H1 (cell line): ENCODE measurements around the gene DUS1L. TPM values are rescaled to one million over a fixed set of nuclear protein-coding genes. Genes with fewer than 3 reads are reported as not detected.

ENCODE experiments used
- CTCF ChIA-PET: fragments of 300-600 bp; sonication (Branson Sonifier 250); formaldehyde crosslinking; loops from one replicate; lab custom pipeline; 2021; ENCODE audit not compliant: partially characterized antibody; lab: Charles Lee
- POLR2A ChIA-PET: fragments of 300-600 bp; sonication (Branson Sonifier 250); formaldehyde crosslinking; loops from one replicate; lab custom pipeline; 2021; ENCODE audit warnings: inconsistent platforms; ENCODE audit not compliant: partially characterized antibody; lab: Charles Lee
- DNase-seq, 2 experiments: peaks; one replicate each; pipeline versions ENCODE4 v3.0.0 to v3.0.0-alpha.2; 2010 to 2022; ENCODE audit warnings: low spot score in 2 of 2, low read depth in 1 of 2, mixed read lengths in 1 of 2
- FAIRE-seq: peaks from 2 replicates; lab custom pipeline; 2011; peaks lifted over from hg19 to GRCh38; lab: Jason Lieb, UNC
- H2AFZ ChIP-seq: 2 replicates; pipeline ENCODE4 v1.8.1; 2012; ENCODE audit warnings: low read length, inconsistent platforms
- H2AK5ac ChIP-seq: 2 replicates; pipeline ENCODE4 v1.6.1; 2013; ENCODE audit warnings: low read depth, low read length
- H2BK120ac ChIP-seq: replicated peaks from 2 replicates; pipeline ENCODE3; 2013; ENCODE audit warnings: low read depth, low read length, inconsistent platforms
- H2BK12ac ChIP-seq: 2 replicates; pipeline ENCODE4 v1.6.1; 2013; ENCODE audit warnings: low read depth, low read length
- H2BK15ac ChIP-seq: 2 replicates; pipeline ENCODE4 v1.6.1; 2013; ENCODE audit warnings: low read length
- H2BK20ac ChIP-seq: 2 replicates; pipeline ENCODE4 v1.6.1; 2013; ENCODE audit warnings: low read length
- H2BK5ac ChIP-seq: 2 replicates; pipeline ENCODE4 v1.6.1; 2013; ENCODE audit warnings: low read depth, low read length
- H3K14ac ChIP-seq: 2 replicates; pipeline ENCODE4 v1.6.1; 2013; ENCODE audit warnings: inconsistent platforms; ENCODE audit not compliant: insufficient read length
- H3K18ac ChIP-seq: 2 replicates; pipeline ENCODE4 v1.6.1; 2013; ENCODE audit warnings: low read length; ENCODE audit errors: extremely low read depth
- H3K23ac ChIP-seq: 2 replicates; pipeline ENCODE4 v1.6.1; 2013; ENCODE audit warnings: inconsistent platforms; ENCODE audit not compliant: insufficient read length
- H3K23me2 ChIP-seq: 2 replicates; pipeline ENCODE4 v1.6.1; 2013; ENCODE audit warnings: low read depth, low read length
- H3K27ac ChIP-seq: 2 replicates; pipeline ENCODE4 v1.6.1; 2011; ENCODE audit warnings: low read depth, low read length, inconsistent platforms
- H3K27me3 ChIP-seq, 4 experiments: replicated peaks in 1 of 4; 1 replicate in 1 of 4; 2 replicates in 3 of 4; pipeline versions ENCODE4 v1.6.1 to v1.8.1; 2011 to 2013; ENCODE audit warnings: low read length in 3 of 4, mild to moderate bottlenecking in 3 of 4, inconsistent platforms in 2 of 4, mixed read lengths in 2 of 4, moderate library complexity in 1 of 4; ENCODE audit not compliant: control insufficient read depth in 3 of 4, insufficient read depth in 3 of 4; ENCODE audit errors: extremely low read depth in 1 of 4
- H3K36me3 ChIP-seq, 4 experiments: 2 replicates each; pipeline versions ENCODE4 v1.6.1 to v1.8.1; 2011 to 2013; ENCODE audit warnings: mild to moderate bottlenecking in 4 of 4, low read length in 3 of 4, moderate library complexity in 2 of 4, control low read depth in 1 of 4, inconsistent platforms in 1 of 4; ENCODE audit not compliant: insufficient read depth in 4 of 4, control insufficient read depth in 2 of 4
- H3K4ac ChIP-seq: replicated peaks from 2 replicates; pipeline ENCODE3; 2013; ENCODE audit warnings: low read length, low read depth, mixed read lengths, inconsistent platforms; ENCODE audit not compliant: insufficient read length
- H3K4me1 ChIP-seq, 4 experiments: replicated peaks in 1 of 4; 1 replicate in 1 of 4; 2 replicates in 3 of 4; pipeline versions ENCODE4 v1.6.1 to v1.8.1; 2011 to 2013; ENCODE audit warnings: low read length in 3 of 4, inconsistent platforms in 2 of 4, mixed read lengths in 1 of 4; ENCODE audit not compliant: insufficient read depth in 4 of 4, control insufficient read depth in 3 of 4
- H3K4me2 ChIP-seq, 2 experiments: 2 replicates each; pipeline versions ENCODE4 v1.6.1 to v1.8.1; 2011 to 2013; ENCODE audit warnings: low read depth in 2 of 2, low read length in 2 of 2, control low read depth in 1 of 2, inconsistent platforms in 1 of 2, mild to moderate bottlenecking in 1 of 2; ENCODE audit not compliant: insufficient read depth in 1 of 2
- H3K4me3 ChIP-seq, 4 experiments: fragments of 200-600, 300-600 bp in 1 of 4; sonication (generic), shearing (Covaris generic), sonication (Bioruptor Twin) in 1 of 4; 2 replicates each; pipeline versions ENCODE4 v1.5.1 to v1.8.1; 2011 to 2016; ENCODE audit warnings: low read length in 4 of 4, low read depth in 3 of 4, control low read depth in 2 of 4, inconsistent platforms in 2 of 4, mild to moderate bottlenecking in 2 of 4, mixed read lengths in 1 of 4, moderate library complexity in 1 of 4; ENCODE audit not compliant: insufficient read depth in 2 of 4; ENCODE audit errors: extremely low read depth in 1 of 4
- H3K56ac ChIP-seq: replicated peaks from 2 replicates; pipeline ENCODE3; 2013; ENCODE audit warnings: low read depth, mild to moderate bottlenecking, mixed read lengths, low read length, inconsistent platforms; ENCODE audit not compliant: insufficient read length
- H3K79me1 ChIP-seq: 2 replicates; pipeline ENCODE4 v1.6.1; 2013; ENCODE audit warnings: low read depth, low read length, control low read depth
- H3K79me2 ChIP-seq, 2 experiments: 2 replicates each; pipeline versions ENCODE4 v1.6.1 to v1.8.1; 2012 to 2013; ENCODE audit warnings: low read length in 2 of 2, mild to moderate bottlenecking in 2 of 2, inconsistent platforms in 1 of 2; ENCODE audit not compliant: insufficient read depth in 2 of 2, control insufficient read depth in 1 of 2
- H3K9ac ChIP-seq, 4 experiments: replicated peaks in 1 of 4; 1 replicate in 1 of 4; 2 replicates in 3 of 4; pipeline versions ENCODE4 v1.6.1 to v1.8.1; 2011 to 2013; ENCODE audit warnings: low read depth in 3 of 4, low read length in 3 of 4, control low read depth in 2 of 4, mild to moderate bottlenecking in 2 of 4, moderate library complexity in 2 of 4, inconsistent platforms in 1 of 4; ENCODE audit errors: extremely low read depth in 1 of 4
- H3K9me3 ChIP-seq, 2 experiments: 2 replicates each; pipeline versions ENCODE4 v1.6.1 to v1.8.1; 2012 to 2013; ENCODE audit warnings: mild to moderate bottlenecking in 2 of 2, moderate library complexity in 2 of 2, control low read depth in 1 of 2, inconsistent platforms in 1 of 2, low read depth in 1 of 2, low read length in 1 of 2, mixed read lengths in 1 of 2; ENCODE audit not compliant: insufficient read depth in 2 of 2
- H4K20me1 ChIP-seq, 2 experiments: replicated peaks in 1 of 2; 2 replicates each; pipeline versions ENCODE3 to v1.8.1; 2011 to 2013; ENCODE audit warnings: inconsistent platforms in 2 of 2, low read length in 2 of 2, mild to moderate bottlenecking in 1 of 2; ENCODE audit not compliant: insufficient read depth in 2 of 2, control insufficient read depth in 1 of 2
- H4K5ac ChIP-seq: 2 replicates; pipeline ENCODE4 v1.6.1; 2013; ENCODE audit warnings: low read length, low read depth, mixed read lengths, inconsistent platforms; ENCODE audit not compliant: insufficient read length
- H4K8ac ChIP-seq: 2 replicates; pipeline ENCODE4 v1.8.0; 2013; ENCODE audit warnings: mild to moderate bottlenecking, moderate library complexity, low read length, inconsistent platforms; ENCODE audit not compliant: insufficient read depth; ENCODE audit errors: extremely low read depth
- H4K91ac ChIP-seq: replicated peaks from 2 replicates; pipeline ENCODE3; 2013; ENCODE audit warnings: low read length, mixed read lengths, inconsistent platforms; ENCODE audit not compliant: insufficient read length
- ASH2L ChIP-seq: fragments of 200-600, 300-600 bp; sonication (generic); IDR thresholded peaks from one replicate; pipeline ENCODE4 v1.7.1; 2017; ENCODE audit warnings: low read length
- CEBPB ChIP-seq: IDR thresholded peaks from 2 replicates; pipeline ENCODE4 v1.6.1; 2012; ENCODE audit warnings: low read depth, low read length
- CTBP2 ChIP-seq: IDR thresholded peaks from 2 replicates; pipeline ENCODE4 v1.7.0; 2011; ENCODE audit warnings: borderline replicate concordance, mild to moderate bottlenecking, moderate library complexity, mixed read lengths, low read length; ENCODE audit not compliant: insufficient read depth, insufficient read length
- EGR1 ChIP-seq: IDR thresholded peaks from 2 replicates; pipeline ENCODE4 v1.6.1; 2011; ENCODE audit warnings: low read depth, low read length, borderline replicate concordance
- EZH2 ChIP-seq: fragments of 200-600 bp; sonication (generic); IDR thresholded peaks from 2 replicates; pipeline ENCODE4 v1.7.1; 2012; ENCODE audit warnings: low read depth, mild to moderate bottlenecking, moderate library complexity, low read length, inconsistent platforms; ENCODE audit not compliant: severe bottlenecking
- GTF2F1 ChIP-seq: IDR thresholded peaks from 2 replicates; pipeline ENCODE4 v1.6.1; 2012; ENCODE audit warnings: low read depth, low read length, improper control_type of control experiment, borderline replicate concordance
- MAFK ChIP-seq: IDR thresholded peaks from 2 replicates; pipeline ENCODE4 v1.6.1; 2012; ENCODE audit warnings: low read depth, mild to moderate bottlenecking, improper control_type of control experiment, low read length
- POU5F1 ChIP-seq: IDR thresholded peaks from 2 replicates; pipeline ENCODE4 v1.6.1; 2011; ENCODE audit warnings: low read depth, mild to moderate bottlenecking, low read length, moderate library complexity
- SAP30 ChIP-seq: fragments of 300-600 bp; sonication (generic); IDR thresholded peaks from 2 replicates; pipeline ENCODE4 v1.7.1; 2012; ENCODE audit warnings: low read length, moderate library complexity, mild to moderate bottlenecking, inconsistent platforms; ENCODE audit not compliant: insufficient read depth, insufficient replicate concordance
- SIN3A ChIP-seq, 2 experiments: IDR thresholded peaks in 1 of 2; conservative IDR thresholded peaks in 1 of 2; 2 replicates each; pipeline ENCODE4 v1.6.1; 2011 to 2012; ENCODE audit warnings: low read length in 2 of 2, improper control_type of control experiment in 1 of 2, low read depth in 1 of 2, mild to moderate bottlenecking in 1 of 2
- SIRT6 ChIP-seq: IDR thresholded peaks from one replicate; pipeline ENCODE4 v1.7.1; 2012; ENCODE audit warnings: low read length, inconsistent platforms
- SP1 ChIP-seq: IDR thresholded peaks from 2 replicates; pipeline ENCODE4 v1.6.1; 2011; ENCODE audit warnings: low read depth, low read length
- YY1 ChIP-seq: IDR thresholded peaks from 2 replicates; pipeline ENCODE4 v1.6.1; 2011; ENCODE audit warnings: low read depth, mild to moderate bottlenecking, low read length
- WGBS, 2 experiments: shearing (Covaris generic) in 1 of 2; methylation state at CpG; one replicate each; pipeline versions ENCODE4 v1.1.6 to v1.1.7; 2013 to 2015; ENCODE audit warnings: low lambda C conversion rate in 2 of 2, mixed read lengths in 2 of 2, inconsistent platforms in 1 of 2, low coverage in 1 of 2, missing lambda C conversion rate in 1 of 2; ENCODE audit not compliant: insufficient replicate concordance in 2 of 2, insufficient coverage in 1 of 2, insufficient read length in 1 of 2; ENCODE audit errors: extremely low coverage in 1 of 2, missing lambda C conversion rate in 1 of 2; 5-methylcytosine and 5-hydroxymethylcytosine counted together
- polyA plus RNA-seq, 7 experiments: library from polyadenylated mRNA; depleted of rRNA in 3 of 7; stranded (reverse) in 5 of 7; unstranded in 2 of 7; fragments of >200 nt in 5 of 7; fragments of 200-250 nt in 2 of 7; gene quantifications; 1 replicate in 5 of 7; 2 replicates in 1 of 7; 4 replicates in 1 of 7; pipeline versions ENCODE4 v1.2.1 to v1.2.3, GENCODE V29; 2011 to 2013; ENCODE audit warnings: missing spikeins in 2 of 7, mixed read lengths in 2 of 7
- total RNA-seq: library from RNA; stranded (reverse); fragmentation: NEBNext Ultra II Directional; extraction: Animal tissue kit (Norgen Biotek cat#: 25700); gene quantifications from 2 replicates; pipeline ENCODE4 v1.2.1, GENCODE V29; 2021
- TF ChIP-seq, protein P1 (sequence below): IDR thresholded peaks from 2 replicates; pipeline ENCODE4 v1.6.1; 2012; ENCODE audit warnings: inconsistent platforms

The DUS1L gene
- total and polyA plus RNA-seq, 2 of the 8 experiments (the other 6 are each of a cell fraction or from before 2014, with no cell fraction given): 34.5 to 69.1 TPM

GRCh38 chr17:82062984-82063368 lies 2.6 kb downstream of the DUS1L start:
- no peak overlapping the region for H3K14ac ChIP-seq
- ChIA-PET CTCF (interaction anchor here (0.8 to 2.8 kb wide), 6 partner anchors 9 to 43 kb away, joined by 3 to 15 read pairs (median 4); partner anchors contain the start of gene DCXR), POLR2A (interaction anchor here (0.9 to 16.2 kb wide), 9 partner anchors 8 to 44 kb away, joined by 3 to 161 read pairs (median 8); partner anchors contain the start of genes DCXR, GPS1, RAC3 and RFNG)
- FAIRE-seq (no peak), DNase-seq (no peak)
- H2AFZ ChIP-seq: no peak overlapping the region
- no peak overlapping the region for H4K5ac ChIP-seq
- 92% methylated on average over 9 of the region's 9 CpGs; no CpG with 5 or more reads in 1 of the 2 experiments for WGBS, 2 experiments
- no peak overlapping the region for H3K4me3 ChIP-seq
- peaks cover 8 to 18% (median 15%) of the 10 kb centered on the region in 4 experiments; a peak in 5 of 8 replicates for H3K36me3 ChIP-seq
- H2BK15ac ChIP-seq: no peak overlapping the region
- H3K4me2 ChIP-seq: no peak overlapping the region
- H2BK20ac ChIP-seq: no peak overlapping the region
- H3K18ac ChIP-seq: no peak overlapping the region
- H4K8ac ChIP-seq: no peak overlapping the region
- no peak overlapping the region for H2BK5ac ChIP-seq
- no peak overlapping the region for H2BK12ac ChIP-seq
- TF ChIP-seq, protein P1, sequence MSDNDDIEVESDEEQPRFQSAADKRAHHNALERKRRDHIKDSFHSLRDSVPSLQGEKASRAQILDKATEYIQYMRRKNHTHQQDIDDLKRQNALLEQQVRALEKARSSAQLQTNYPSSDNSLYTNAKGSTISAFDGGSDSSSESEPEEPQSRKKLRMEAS: no peak
- TF ChIP-seq ASH2L (no peak), GTF2F1 (no peak), EZH2 (no peak), CEBPB (no peak), CTBP2 (no peak), YY1 (no peak), SIN3A (conservative IDR thresholded peaks at IDR 0.05 in 1 of 2, IDR thresholded peaks at IDR 0.05 in 1 of 2; ENCODE audit: low read depth in 1 of 2, low read length in 2 of 2) (no peak), POU5F1 (no peak), EGR1 (no peak), MAFK (no peak), SIRT6 (no peak), SAP30 (no peak), SP1 (no peak)
- H2BK120ac ChIP-seq: no peak overlapping the region
- H4K91ac ChIP-seq: no peak overlapping the region
- H3K27ac ChIP-seq: no peak overlapping the region
- H3K56ac ChIP-seq: no peak overlapping the region
- H3K27me3 ChIP-seq: no peaks in the 10 kb centered on the region
- no peaks in the 10 kb centered on the region for H3K79me2 ChIP-seq
- no peak overlapping the region for H3K4ac ChIP-seq
- no peak overlapping the region for H2AK5ac ChIP-seq
- H3K23me2 ChIP-seq: peaks cover 8% of the 10 kb centered on the region; the same call in 1 of the 2 replicates
- peaks cover 0 to 10% (median 5%) of the 10 kb centered on the region in 4 experiments; a peak in 5 of 7 replicates for H3K4me1 ChIP-seq
- H3K23ac ChIP-seq: no peak overlapping the region
- peaks cover 0 to 9% of the 10 kb centered on the region in 2 experiments for H4K20me1 ChIP-seq
- H3K9me3 ChIP-seq: no peaks in the 10 kb centered on the region
- peaks cover 5% of the 10 kb centered on the region; the same call in 1 of the 2 replicates for H3K79me1 ChIP-seq
- no peak overlapping the region for H3K9ac ChIP-seq
